GM21825 (cell line): ENCODE data around the gene PLA2G2D.

Experiments used
- ATAC-seq: cut with Tn5 transposase; IDR thresholded peaks from one replicate; pipeline ENCODE4 v1.9.1; 2021; ENCODE audit warnings: mild to moderate bottlenecking, moderate library complexity; ENCODE audit not compliant: unreplicated experiment

PLA2G2D gene, protein sequence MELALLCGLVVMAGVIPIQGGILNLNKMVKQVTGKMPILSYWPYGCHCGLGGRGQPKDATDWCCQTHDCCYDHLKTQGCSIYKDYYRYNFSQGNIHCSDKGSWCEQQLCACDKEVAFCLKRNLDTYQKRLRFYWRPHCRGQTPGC

DNA sequence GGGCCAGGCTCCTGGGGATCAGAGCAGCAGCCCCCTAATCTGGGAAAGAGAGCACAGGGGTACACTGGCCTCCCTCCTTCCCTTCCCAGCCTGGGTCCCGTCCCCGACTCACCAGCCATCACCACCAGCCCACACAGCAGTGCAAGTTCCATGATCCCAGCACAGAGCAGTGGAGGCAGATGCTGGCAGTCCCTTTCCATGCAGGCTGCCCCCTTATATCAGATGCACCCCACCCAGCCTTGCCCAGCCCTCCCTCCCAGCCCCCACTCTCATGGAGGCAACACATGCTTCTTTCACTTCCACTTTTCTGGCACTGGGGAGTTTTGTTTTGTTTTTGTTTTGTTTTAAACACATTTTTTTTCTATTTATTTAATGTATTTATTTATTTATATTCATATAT lies at the start of gene PLA2G2D:
Gene PLA2G2D (minus strand): TSS at position 190 of the 400 bp plus-strand sequence. CDS start 38 bp downstream, at position 152.
- ATAC-seq, result no peak

DNA sequence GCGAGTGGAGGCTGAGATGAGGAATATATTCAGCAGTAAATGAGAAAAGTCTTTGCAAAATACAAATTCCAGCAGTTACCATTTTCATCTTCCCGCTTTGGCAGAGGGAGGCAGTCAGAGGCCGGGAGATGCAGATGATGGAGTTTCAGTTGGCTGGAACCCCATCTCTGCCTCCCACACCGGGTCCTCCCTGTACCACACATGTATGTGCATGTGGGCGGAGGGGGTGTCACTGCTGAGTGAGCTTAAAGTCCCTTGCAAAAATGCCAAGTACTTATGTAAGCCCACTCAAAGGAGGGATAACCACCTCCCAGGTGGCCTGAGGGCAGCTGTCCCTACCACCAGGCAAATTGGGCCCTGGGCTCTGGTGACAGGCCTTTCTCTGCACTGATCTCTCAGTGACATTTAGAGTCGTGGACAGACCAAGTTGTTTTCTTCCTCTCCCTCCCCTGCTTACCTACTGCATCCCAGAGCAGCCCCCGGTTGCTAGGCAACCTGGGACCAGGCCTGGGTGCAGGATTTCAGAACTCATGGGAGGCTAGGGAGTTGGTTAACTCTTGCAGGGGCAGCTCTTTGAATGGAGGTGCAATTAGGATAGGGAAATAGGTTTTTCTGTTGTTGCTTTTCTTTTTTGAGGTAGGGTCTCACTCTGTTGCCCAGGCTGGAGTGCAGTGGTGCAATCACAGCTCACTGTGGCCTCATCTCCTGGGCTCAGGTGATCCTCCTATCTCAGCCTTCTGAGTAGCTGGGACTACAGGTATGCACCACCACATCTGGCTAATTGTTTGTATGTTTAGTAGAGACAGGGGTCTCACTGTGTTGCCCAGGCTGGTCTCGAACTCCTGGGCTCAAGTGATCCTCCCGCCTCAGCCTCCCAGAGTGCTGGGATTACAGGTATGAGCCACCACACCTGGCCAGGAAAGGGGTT lies 49.5 kb upstream of the PLA2G2D start:
- ATAC-seq, result no peak

DNA sequence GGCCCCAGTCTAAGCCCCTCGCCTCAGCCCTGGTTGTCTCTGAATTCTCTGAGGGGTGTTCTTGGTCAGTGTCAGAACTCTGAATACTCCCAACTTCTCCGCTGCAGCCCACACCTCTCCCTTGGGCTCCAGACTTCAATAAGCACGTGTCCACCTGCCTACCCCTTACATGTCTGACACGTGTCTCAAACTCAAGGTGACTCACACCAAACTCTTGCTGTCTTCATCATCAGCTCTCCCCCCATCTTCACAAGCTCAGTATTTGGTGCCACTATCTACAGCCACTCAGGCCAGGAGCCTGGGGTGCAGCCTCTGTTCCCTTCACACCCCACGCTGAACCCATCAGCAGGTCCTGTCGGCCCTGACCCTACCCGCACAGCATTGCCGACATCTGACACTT lies 47.8 kb upstream of the PLA2G2D start:
- ATAC-seq, result no peak

DNA sequence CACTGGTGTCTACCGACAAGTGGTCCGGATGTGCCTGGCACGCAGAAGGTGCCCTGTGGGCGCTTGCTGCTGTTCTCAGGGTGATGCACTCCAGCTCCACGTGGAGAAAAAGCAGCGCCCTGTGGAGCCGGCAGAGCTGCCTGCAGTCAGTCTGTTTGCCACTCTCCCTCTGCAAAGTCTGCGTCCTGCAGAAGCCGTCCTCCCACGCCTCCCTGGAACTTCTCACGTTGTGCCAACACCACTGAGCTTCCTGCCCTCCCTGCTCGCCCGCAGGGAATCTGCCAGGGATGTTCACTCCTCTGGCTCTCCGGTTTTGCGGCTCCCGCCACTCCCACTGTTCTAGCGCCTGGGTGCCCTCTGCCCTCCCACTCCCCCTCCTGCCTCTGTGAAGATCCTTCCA lies 46.7 kb upstream of the PLA2G2D start:
- no peak for ATAC-seq

DNA sequence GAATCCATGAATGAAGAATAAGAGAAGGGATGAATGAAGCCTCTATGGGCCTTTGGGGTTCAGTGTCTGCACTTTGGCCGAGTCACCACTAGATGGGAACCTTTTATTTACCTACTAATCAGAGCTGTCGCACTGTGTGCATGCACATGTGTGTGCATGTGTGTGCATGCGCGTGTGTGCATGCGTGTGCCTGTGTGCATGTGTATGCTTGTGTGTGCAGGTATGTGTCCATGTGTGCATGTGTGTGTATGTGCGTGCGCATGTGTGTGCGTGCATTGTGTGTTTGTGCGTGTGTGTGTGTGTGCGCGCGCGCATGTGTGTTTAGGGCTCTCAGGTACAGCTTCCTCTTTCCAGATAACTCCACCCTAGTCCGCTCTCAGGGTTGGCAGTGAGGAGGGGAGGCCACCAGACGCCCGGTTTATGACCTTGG lies 46.2 kb upstream of the PLA2G2D start:
- no peak for ATAC-seq

DNA sequence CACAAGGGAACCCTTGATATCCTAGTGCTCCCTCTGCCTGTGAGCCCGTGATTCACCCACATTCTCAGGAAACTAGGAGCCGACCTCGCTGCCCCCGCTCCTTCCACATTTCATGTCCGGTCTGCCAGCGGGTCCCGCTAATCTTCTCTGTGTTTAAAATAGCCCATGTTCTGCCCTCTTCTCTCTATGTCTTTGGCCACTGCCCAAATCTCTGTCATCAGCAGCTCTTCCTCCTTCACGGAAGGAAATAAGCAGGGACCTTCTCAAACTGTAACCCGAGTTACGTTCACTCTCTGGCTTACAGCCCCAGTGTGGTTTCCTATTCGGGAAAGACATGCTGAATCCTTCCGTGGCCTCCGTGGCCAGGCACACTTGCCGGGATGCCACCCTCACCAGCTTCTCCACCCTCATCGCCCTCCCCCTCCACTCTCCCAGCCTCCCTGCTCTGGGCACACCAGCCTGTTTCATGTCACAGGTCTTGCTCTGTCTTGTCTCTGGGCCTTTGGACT lies 45.4 kb upstream of the PLA2G2D start:
- ATAC-seq, result no peak

DNA sequence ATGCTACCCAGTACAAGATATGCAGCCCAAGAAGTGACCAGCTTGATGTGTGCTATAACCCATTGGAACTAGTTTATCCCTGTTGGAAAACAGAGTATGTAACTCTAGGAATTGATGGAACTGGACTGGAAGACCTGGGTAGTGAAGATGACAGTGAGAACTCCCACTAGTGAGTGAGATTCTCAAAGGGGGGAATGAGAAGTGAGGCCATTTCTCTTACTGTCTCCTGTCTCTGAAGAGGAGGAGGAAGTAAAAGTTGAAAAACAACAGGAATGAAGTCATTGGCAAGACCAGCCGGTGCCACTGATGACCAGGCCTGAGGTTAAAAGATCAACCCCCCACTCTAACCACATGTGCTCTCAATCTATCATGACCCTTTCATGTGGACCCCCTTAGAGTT lies 40.7 kb upstream of the PLA2G2D start:
- no peak for ATAC-seq

DNA sequence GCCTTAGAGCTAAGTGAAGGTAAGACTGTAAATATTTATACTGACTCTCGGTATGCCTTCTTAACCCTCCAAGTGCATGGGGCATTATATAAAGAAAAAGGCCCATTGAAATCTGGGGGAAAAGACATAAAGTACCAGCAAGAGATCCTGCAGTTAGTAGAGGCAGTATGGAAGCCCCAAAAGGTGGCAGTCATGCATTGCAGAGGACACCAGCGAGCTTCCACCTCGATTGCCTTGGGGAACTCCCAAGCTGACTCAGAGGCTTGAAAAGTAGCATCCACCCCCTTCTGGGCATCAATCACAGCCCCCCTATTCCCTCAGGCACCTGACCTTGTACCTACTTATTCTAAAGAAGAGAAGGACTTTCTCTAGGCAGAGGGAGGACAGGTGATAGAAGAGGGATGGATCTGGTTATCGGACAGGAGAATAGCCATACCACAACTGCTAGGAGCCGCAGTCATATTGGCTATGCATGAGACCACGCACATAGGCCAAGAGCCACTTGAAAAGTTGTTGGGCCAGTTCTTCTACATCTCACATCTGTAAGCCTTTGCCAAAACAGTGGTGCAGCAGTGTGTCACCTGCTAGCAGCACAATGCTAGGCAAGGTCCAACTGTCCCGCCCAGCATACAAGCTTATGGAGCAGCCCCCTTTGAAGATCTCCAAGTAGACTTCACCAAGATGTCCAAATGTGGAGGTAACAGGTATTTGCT lies 39.2 kb upstream of the PLA2G2D start:
- no peak for ATAC-seq

DNA sequence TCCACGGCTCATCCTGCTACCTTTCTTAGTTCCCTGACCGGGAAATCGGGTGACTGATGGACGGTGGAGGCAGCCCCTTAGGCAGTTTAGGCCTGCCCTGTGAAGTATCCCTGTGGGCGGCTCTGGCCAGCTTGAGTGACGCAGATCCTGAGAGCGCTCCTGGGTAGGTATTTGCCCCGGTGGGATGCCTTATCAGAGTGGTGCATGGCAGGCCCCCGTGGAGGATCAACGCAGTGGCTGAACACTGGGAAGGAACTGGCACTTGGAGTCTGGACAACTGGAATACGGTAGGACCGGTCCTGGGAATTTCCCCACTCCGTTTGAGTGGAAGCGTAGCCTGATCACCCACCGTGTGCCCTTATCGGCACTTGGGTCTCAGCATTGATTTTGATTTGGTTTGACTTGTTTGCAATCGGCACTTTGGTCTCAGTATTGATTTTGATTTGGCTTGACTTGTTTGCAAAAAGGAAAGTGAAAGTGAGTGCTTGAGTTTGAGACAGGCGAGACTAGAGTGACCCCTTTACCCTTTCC lies 35.0 kb upstream of the PLA2G2D start:
- no peak for ATAC-seq

DNA sequence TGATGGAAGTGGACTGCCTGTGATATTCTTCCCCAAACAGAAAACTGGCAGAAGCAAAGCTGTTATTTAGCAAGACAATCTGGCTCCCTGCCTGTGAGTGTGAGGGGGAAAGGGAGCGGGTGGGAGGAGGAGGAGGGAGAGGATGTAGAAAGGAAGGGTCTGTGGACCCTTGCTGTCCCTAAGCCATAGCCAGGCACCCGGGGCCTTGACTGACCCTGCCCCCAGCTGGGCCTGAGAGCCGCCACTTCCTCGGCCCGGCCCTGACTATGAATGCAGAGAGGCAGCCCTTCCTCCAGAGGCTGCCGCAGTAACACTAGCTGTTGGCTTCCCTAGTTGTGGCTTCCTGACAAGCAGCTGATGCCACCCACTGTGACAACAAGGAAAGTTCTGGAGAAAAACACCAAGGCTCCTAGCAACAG lies 33.7 kb upstream of the PLA2G2D start:
- no peak for ATAC-seq

DNA sequence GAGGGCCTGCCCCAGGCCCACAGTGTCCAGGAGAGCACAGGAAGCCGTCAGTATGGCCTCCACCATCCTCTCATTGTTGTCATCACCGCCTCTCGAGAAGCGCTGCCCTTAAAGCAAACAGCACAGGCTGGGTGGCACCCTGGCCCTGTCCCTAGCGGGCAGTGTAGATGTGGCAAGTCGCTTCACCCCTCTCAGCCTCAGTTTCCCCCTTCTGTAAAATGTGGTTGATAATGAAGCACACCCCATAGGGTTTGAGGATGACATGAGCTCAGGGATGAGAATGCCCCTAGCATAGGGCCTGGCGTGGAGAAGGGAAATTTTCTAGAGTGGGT lies 33.2 kb upstream of the PLA2G2D start:
- ATAC-seq, result no peak

DNA sequence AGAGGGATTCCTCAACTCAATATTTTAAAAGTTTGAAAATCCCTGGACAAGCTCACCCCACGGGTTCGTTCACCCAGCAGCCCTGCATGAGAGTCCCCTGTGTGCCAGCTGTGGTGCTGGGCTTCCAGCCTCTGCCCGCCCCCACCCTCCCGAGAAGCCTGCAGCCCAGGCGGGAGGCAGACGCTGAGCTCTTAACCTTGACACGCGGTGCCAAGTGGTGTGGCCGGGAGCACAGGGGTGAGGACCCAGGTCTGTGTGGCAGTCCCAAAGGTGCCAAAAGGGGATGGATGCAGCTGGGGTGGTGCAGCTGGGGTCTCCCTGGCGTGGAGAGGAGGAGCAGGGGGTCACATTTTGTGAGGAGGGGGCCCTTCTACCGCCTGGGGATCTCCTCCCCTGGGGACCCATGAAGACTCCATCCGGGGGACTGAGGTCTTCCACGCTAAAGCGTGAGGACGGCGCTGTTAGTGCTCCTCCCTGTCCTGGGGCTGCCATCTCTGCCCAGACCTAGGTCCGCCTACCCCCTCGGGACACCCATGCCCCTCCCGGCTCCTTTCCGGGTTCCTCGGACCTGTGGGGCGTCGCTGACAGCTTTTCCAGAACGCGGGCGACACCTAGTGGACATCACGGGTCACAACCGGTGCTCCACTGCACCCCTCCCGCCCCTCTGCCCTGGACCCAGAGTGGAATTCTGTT lies 32.7 kb upstream of the PLA2G2D start:
- peak; percentile 73 for ATAC-seq

DNA sequence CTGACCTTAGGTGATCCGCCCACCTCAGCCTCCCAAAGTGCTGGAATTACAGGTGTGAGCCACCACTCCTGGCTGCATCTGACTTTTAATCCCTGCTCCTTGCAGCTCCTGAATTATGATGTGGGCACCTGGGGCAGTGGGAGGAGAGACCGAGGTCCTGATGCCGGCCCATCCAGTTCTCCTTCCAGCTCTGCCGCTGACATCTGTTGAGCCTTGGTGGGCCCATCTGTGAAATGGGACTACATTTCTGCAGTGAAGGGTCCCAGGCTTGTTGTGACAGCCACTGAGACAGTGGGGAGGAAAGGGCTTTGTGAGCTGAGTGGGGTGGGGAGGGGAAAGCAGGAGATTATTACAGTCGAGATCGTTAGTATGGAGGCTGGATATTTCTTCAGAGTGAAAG lies 31.6 kb upstream of the PLA2G2D start:
- ATAC-seq, result no peak

DNA sequence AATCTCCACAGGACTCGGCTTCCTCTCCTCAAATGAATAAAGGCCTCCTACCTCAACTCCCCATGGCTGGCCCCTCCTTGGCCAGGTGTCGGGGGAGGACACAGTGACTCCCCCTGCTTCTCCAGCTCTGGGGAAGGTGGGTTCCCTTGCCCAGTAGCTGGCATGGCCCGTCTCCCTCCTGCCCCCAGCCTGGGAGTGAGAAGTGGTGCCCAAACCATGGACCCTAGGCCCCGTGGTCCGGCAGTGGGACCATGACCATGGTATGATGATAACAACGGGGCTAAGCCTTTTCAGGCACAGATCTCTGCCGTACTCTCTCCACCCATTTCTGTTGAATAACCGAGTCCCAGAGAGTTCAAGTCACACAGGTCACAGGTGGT lies 31.0 kb upstream of the PLA2G2D start:
- no peak for ATAC-seq

DNA sequence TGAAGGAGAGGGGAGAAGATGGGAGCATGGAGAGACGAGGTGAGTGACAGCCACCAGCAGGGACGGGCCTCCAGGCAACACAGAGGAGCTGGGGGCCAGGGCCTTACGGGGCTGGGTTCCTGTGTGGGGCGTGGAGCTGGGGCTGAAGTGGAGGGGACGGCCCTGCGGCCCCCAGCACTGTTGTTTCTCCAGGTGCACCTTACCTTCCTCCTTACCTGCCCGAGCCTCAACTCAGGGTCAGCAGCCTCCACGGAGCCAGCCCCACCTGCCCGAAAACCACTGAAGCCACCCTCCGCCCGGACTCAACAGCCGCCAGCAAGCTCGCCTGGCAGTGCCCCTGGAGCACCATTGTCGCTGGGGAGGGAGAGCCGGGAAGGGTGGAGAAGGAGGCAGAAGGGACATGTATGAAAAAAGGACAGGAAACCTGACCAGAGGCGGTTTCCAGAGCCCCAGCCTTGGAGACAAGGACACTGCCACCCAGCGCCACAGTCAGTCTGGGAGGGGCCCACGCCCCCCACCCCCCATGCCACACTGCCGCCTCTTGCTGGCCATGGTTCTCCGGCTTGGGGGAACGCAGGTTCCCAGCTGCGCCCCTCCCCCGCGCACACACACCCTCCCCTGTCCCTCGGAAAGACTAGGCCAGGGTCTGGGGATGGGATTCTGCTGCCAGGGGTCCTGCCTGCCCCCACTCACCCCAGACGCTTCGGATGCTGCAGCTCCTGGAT lies 30.4 kb upstream of the PLA2G2D start:
- no peak for ATAC-seq

DNA sequence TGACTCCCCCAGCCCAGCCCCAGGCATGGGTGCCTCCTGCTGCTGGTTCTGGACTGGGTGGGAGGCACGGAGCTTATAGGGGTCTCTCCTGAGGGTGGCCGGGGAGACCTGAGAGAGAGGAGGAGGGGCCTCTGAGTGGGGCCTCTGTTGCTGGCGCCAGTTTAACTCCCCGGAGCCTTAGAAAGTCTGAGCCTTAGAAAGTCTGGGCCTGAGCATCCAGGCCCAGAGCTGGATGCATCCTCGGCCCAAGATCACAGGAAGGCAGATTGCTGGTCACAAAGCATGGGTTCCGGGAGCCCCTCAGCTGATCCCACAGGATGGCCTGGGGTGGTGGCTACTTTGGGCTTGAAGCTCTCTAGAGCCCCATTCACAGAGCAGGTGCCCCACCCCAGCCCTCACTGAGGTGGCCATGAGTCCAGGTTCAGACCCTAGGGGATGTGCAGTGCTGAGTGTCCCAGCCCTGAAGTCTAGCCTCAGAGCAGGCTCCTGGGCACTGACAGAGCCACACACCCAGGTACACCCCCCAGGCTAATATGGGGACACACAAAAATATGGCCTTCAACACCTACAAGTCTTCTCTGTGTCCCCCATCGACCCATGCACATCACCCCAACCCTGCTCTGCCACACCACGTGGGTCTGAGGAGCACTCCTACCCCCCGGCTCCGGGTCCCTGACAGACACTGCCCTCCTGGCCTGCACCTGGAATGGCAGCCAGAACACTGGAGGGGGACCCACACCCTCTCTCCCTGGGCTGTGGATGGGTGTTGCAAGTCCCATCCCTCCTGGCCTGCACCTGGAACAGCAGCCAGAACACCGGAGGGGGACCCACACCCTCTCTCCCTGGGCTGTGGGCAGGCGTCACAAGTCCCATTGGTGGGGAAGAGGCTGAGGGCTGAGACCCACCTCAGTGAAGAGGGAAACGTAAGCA lies 29.5 kb upstream of the PLA2G2D start:
- ATAC-seq, result no peak

DNA sequence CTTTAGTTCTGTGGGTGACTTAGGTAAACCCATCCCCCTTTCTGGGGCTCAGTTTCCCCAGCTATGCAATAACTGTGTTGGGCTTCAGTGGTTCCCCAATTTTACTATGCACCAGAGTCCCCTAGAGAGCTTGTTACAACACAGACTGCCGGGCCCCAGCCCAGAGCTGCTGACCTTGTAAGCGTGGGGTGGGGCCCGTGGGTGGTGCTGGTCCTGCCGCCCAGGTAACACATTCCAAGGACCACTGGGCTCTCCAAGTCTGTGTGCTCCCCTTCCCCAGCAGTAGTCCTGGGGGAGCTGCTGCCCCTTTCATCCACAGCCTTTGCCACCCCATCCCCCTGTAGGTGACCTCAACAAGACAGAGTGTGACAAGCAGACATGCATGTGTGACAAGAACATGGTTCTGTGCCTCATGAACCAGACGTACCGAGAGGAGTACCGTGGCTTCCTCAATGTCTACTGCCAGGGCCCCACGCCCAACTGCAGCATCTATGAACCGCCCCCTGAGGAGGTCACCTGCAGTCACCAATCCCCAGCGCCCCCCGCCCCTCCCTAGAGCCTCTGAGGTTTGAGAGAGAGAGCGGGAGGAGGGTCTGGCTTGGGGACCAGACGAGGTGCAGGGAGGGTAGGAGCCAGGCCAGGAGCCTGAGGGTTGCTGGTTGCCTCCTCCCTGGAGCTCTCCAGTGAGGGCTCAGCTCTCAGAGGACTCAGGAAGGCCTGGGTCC lies 28.7 kb upstream of the PLA2G2D start:
- ATAC-seq, result no peak

DNA sequence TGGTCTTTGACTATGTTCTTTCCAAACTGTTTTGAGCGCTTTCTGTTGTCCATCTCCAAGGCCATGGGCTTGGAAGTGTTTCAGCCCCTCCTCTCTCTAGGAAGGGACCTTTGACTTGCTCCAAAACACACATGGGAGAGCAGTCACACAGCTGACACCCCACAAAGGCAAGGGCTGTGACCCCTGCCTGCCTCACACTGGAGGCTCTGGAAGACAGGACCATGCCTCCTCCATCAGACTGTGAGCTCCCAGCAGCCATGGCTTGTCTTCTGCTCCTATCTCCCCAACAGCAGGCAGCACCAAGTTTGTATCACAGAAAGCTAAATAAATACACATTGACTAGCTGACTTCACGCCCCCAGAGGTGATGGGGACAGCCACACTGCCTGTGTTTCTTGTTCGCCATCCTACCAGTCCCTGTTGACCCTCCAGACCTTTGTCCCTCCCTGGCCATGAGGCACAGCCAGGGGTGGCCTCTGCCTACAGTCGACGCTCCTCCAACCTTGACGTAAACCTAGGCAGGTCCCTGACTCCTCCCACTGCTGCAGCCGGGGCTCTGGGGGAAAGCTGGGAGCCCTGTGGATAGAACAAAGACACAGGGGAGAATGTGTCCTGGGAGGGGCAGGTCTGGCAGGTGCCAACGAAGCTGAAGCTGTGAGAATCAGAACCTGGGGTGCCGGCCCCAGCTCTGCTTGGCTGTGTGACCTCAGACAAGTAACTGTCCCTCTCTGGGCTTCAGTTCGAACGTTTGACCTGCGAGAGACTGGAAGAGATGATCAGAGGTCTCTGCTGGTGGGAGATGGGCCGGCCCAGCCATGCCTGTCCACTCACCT lies 24.6 kb upstream of the PLA2G2D start:
- ATAC-seq, result no peak
